ENCODE data around the gene ARFGEF2. TPM values are rescaled to one million over a fixed set of nuclear protein-coding genes. Genes with fewer than 3 reads are reported as not detected.

The ARFGEF2 gene
- total and polyA plus RNA-seq, 10 of the 15 experiments (the other 5 are each of a cell fraction or from before 2014, with no cell fraction given), result 5.2 to 24.1 (median 17.7) TPM

- TF ChIP-seq NR2C2 (IDR thresholded peaks at IDR 0.05; ENCODE audit: borderline replicate concordance, control insufficient read depth, insufficient read length, low read depth), result no peak
These were observed 34.5 kb downstream of the ARFGEF2 start (continued) for GRCh38 chr20:48956052-48956451.

- H3K27me3 ChIP-seq (replicated peaks in 1 of 2; ENCODE audit: control insufficient read depth in 2 of 2, insufficient read depth in 2 of 2, low read length in 1 of 2), result no peaks in the 10 kb centered on the region
- H3K36me3 ChIP-seq (ENCODE audit: control insufficient read depth in 2 of 2, insufficient read depth in 2 of 2, low read length in 1 of 2), result peaks cover 18 to 23% of the 10 kb centered on the region in 2 experiments
- H2AFZ ChIP-seq (ENCODE audit: control insufficient read depth, low read depth, low read length), result no peak overlapping the region
- intact Hi-C loops (cut with micrococcal nuclease; ENCODE audit: unreplicated experiment) (no loop called here), in situ Hi-C loops (cut with MboI) (no loop called here)
- H4K20me1 ChIP-seq (ENCODE audit: control insufficient read depth, insufficient read depth), result no peaks in the 10 kb centered on the region
- no peak for ATAC-seq
- 0% methylated on average over 2 of the region's 2 CpGs for WGBS (ENCODE audit: insufficient coverage, insufficient replicate concordance, low lambda C conversion rate, missing lambda C conversion rate)
- TF ChIP-seq CBX3 (IDR thresholded peaks at IDR 0.05; ENCODE audit: borderline replicate concordance, low read depth) (no peak), HDGF (IDR thresholded peaks at IDR 0.05) (no peak), PAX8 (IDR thresholded peaks at IDR 0.05) (no peak), GATAD2B (conservative IDR thresholded peaks at IDR 0.05; ENCODE audit: low read depth) (no peak), ZNF592 (IDR thresholded peaks at IDR 0.05) (no peak), ZNF24 (IDR thresholded peaks at IDR 0.05) (no peak), ZSCAN29 (IDR thresholded peaks at IDR 0.05) (no peak), CEBPB (IDR thresholded peaks at IDR 0.05; ENCODE audit: borderline replicate concordance in 1 of 2, low read depth in 2 of 2, low read length in 2 of 2) (no peak), BCL11A (IDR thresholded peaks at IDR 0.05; ENCODE audit: low read depth, low read length) (no peak), KLF5 (IDR thresholded peaks at IDR 0.05; ENCODE audit: partially characterized antibody) (no peak)
- TF ChIP-seq, protein P1, sequence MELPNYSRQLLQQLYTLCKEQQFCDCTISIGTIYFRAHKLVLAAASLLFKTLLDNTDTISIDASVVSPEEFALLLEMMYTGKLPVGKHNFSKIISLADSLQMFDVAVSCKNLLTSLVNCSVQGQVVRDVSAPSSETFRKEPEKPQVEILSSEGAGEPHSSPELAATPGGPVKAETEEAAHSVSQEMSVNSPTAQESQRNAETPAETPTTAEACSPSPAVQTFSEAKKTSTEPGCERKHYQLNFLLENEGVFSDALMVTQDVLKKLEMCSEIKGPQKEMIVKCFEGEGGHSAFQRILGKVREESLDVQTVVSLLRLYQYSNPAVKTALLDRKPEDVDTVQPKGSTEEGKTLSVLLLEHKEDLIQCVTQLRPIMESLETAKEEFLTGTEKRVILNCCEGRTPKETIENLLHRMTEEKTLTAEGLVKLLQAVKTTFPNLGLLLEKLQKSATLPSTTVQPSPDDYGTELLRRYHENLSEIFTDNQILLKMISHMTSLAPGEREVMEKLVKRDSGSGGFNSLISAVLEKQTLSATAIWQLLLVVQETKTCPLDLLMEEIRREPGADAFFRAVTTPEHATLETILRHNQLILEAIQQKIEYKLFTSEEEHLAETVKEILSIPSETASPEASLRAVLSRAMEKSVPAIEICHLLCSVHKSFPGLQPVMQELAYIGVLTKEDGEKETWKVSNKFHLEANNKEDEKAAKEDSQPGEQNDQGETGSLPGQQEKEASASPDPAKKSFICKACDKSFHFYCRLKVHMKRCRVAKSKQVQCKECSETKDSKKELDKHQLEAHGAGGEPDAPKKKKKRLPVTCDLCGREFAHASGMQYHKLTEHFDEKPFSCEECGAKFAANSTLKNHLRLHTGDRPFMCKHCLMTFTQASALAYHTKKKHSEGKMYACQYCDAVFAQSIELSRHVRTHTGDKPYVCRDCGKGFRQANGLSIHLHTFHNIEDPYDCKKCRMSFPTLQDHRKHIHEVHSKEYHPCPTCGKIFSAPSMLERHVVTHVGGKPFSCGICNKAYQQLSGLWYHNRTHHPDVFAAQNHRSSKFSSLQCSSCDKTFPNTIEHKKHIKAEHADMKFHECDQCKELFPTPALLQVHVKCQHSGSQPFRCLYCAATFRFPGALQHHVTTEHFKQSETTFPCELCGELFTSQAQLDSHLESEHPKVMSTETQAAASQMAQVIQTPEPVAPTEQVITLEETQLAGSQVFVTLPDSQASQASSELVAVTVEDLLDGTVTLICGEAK (IDR thresholded peaks at IDR 0.05; ENCODE audit: borderline replicate concordance), result no peak
- no peaks in the 10 kb centered on the region for H3K9me3 ChIP-seq (replicated peaks; ENCODE audit: control insufficient read depth, insufficient read depth, low read length)
- H3K27ac ChIP-seq (ENCODE audit: control insufficient read depth, insufficient read depth), result no peak overlapping the region
- ChIA-PET POLR2A (no interaction called here), CTCF (no interaction called here), SMC1A (ENCODE audit: uncharacterized antibody, unreplicated experiment) (no interaction called here), RAD21 (ENCODE audit: unreplicated experiment) (no interaction called here)
- FAIRE-seq, result no peak
- H3K4me1 ChIP-seq (ENCODE audit: control insufficient read depth, insufficient read depth, low read length), result no peaks in the 10 kb centered on the region
- no peaks in the 10 kb centered on the region for H3K79me2 ChIP-seq (ENCODE audit: control insufficient read depth, insufficient read depth, low read length)
- DNase-seq (ENCODE audit: low read depth, low spot score), result no peak
- no peak overlapping the region for H3K9ac ChIP-seq (ENCODE audit: control insufficient read depth, insufficient read depth, low read length)
- no peak overlapping the region for H3K4me3 ChIP-seq
- no TSS peak for BruUV-seq (replicated peaks)
- H3K4me2 ChIP-seq (ENCODE audit: control insufficient read depth, insufficient read depth), result no peak overlapping the region
These were observed 35.6 kb downstream of the ARFGEF2 start for GRCh38 chr20:48957053-48957481.
